Neural progenitor cell (in vitro differentiated cells): ENCODE data around the gene B4GALNT3.

Experiments
- EZH2 ChIP-seq: fragments of 200-600 bp; sonication (generic); IDR thresholded peaks from 2 replicates; pipeline ENCODE4 v1.6.1; 2017; ENCODE audit warnings: antibody characterized with exemption, mild to moderate bottlenecking, moderate library complexity
- EZH2phosphoT487 ChIP-seq: fragments of 200-600 bp; sonication (generic); IDR thresholded peaks from 2 replicates; pipeline ENCODE4 v1.6.1; 2017; ENCODE audit warnings: antibody characterized with exemption
- TF ChIP-seq, protein P1 (sequence below): fragments of 200-600 bp; sonication (generic); IDR thresholded peaks from 2 replicates; pipeline ENCODE4 v1.5.1; 2017; ENCODE audit warnings: antibody characterized with exemption, mild to moderate bottlenecking

DNA sequence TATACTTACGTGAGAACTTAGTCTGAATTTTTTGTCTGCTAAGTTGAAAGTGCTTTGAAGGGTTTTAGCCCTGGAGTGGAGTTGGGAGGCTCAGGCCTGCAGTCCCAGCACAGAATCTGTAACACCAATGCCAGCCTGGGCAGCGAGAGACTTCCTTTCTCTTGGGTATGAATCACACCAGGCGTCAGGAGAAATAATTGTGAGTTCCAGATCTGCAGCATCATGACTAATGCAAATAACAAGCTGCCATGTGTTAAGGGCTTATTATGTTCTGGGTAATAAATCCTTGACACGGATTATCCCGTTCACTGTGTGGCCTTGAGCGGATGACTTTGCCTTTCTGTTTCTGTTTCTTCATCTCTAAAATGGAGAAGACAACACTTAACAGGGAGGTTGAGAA, 70.6 kb downstream of the B4GALNT3 start:
- TF ChIP-seq, protein P1, sequence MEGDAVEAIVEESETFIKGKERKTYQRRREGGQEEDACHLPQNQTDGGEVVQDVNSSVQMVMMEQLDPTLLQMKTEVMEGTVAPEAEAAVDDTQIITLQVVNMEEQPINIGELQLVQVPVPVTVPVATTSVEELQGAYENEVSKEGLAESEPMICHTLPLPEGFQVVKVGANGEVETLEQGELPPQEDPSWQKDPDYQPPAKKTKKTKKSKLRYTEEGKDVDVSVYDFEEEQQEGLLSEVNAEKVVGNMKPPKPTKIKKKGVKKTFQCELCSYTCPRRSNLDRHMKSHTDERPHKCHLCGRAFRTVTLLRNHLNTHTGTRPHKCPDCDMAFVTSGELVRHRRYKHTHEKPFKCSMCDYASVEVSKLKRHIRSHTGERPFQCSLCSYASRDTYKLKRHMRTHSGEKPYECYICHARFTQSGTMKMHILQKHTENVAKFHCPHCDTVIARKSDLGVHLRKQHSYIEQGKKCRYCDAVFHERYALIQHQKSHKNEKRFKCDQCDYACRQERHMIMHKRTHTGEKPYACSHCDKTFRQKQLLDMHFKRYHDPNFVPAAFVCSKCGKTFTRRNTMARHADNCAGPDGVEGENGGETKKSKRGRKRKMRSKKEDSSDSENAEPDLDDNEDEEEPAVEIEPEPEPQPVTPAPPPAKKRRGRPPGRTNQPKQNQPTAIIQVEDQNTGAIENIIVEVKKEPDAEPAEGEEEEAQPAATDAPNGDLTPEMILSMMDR, result no peak
- TF ChIP-seq EZH2phosphoT487 (no peak), EZH2 (no peak)
